Midbrain (tissue), 1 donor: Measurements from ENCODE around the gene ITPR1.

Experiments
- DNase-seq: peaks from one replicate; lab custom pipeline; 2025; lab: John Stamatoyannopoulos, UW

Gene ITPR1

GRCh38 chr3:4814305-4814903, 321.3 kb downstream of the ITPR1 start:
- no peak for DNase-seq

- DNase-seq = no peak
These were observed 321.9 kb downstream of the ITPR1 start for GRCh38 chr3:4814904-4815574.

- no peak for DNase-seq
These were observed 323.2 kb downstream of the ITPR1 start for GRCh38 chr3:4816306-4816705.

- no peak for DNase-seq
These were observed 323.6 kb downstream of the ITPR1 start for GRCh38 chr3:4816718-4817117.

DNA sequence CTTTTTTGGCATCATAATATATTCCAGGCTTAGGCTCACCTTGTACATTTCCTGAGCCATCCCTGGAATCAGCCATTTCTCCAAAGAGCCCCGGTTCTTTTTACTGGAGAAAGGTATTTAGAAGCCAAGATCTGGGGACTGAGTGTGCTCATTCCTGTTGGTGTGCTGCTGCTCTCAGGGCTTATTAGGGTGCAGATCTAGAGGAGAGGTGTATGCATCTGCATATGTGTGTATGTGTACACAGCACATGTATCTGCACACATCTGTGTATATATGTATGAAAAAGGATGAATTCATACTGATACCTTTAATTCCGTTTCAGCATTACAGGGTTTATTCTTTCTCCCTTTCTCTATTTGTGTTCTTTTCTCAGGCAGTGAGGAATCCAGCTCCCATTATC, 324.0 kb downstream of the ITPR1 start:
- no peak for DNase-seq

DNA sequence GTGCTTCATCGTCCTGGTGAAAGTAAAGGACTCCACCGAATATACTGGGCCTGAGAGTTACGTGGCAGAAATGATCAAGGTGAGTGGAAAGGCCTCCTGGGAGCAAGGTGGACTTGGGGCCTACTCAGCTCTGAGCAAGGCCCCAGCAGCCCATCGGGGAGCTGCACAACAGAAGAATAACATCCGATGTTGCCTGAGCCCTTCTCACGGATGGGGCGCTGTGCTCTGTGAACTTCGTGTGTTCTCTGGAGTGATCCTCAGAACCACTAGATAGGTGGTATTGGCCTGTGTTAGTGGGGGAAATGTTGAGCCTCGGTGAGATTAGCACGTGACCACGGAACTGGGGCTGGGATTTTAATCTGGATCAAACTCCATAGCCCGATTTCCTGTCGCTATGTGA, 325.0 kb downstream of the ITPR1 start:
- no peak for DNase-seq

DNA sequence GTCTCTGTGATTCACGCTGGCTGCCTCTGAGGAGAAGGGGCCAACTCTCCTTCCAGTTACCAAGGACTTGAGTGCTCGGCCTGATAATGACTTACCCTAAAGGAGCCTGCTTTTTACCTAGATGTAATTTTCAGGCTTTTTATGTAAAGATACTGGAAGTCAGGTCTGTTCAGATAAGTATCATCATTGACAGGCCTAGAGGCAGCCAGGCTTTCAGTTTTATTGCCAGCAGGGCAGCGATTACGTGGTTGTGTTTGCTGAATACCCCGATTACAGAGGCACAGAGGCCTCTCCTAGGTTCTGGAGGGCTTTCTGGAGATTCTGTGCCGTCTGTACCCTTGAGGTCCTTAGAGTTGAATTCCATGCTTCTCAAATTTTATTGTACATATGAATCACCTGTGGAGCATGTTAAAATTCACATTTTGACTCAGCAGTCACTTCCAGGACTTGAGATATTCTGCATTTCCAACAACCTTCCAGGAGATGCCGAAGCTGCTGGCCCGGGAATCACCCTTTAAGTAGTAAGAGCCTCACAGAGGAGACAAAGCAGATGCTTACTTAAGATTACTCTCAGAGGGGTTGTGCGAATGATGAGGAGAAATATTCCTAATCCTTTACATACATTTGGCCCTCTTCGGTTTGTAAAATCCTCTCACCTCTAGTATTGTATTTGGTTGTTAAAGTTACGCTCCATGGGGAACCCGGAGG, 326.0 kb downstream of the ITPR1 start:
- no peak for DNase-seq

GRCh38 chr3:4819746-4820145, 326.6 kb downstream of the ITPR1 start:
- DNase-seq = no peak

GRCh38 chr3:4820296-4821121, 327.4 kb downstream of the ITPR1 start:
- no peak for DNase-seq

DNA sequence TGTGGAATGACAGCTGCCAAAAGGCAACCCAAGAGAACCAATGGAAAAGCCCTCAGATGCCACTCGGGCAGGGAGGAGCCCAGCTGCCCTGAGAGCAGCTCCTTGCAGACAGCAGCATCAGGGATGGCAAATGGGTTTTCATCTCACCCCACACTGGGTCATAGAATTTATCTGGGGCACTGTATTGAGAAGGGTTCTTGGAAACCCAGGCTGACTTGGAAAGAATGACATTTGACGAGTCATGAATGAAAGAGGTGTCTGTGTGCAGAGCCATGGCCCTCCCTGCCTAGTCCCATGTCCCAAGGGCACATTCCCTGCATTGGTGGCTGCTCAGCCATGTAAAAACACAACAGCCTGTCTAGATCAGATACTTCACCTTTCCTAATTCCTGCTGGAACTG, 328.2 kb downstream of the ITPR1 start:
- no peak for DNase-seq

DNA sequence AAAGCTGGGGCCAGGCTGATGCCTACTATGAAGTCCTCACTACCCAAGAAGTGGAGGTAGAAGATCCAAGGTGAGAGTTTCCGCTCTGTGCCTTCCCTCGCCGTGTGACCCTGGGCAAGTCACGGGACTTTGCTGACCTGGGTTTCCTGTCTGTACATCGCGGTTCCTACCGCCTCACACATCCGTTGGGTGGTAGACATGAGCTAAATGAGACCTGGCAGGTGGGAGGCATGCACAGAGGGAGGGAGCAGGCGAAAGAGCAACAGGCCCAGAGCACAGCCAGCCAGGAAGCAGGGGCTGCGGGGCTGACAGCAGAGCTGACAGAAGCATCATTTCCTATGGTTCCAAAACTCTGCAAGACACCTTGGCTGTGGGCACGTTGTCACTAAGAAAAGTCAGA, 328.8 kb downstream of the ITPR1 start:
- no peak for DNase-seq

GRCh38 chr3:4822568-4822967, 329.4 kb downstream of the ITPR1 start:
- DNase-seq = no peak

DNA sequence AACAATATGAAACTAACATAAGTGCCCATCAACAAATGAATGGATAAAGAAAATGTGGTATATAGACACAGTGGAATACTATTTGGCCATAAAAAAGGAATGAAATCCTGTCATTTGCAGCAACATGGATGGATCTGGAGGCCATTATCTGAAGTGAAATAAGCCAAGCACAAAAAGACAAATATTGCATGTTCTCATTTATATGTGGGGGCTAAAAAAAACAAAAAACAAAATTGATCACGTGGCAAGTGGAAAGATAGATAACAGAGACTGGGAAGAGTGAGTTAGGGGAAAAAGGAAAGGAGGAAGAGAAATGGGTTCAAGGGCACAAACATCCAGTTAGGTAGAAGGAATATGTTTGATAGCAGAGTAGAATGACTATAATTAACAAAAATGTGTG, 330.2 kb downstream of the ITPR1 start:
- DNase-seq = no peak

- DNase-seq = no peak
These were observed 331.1 kb downstream of the ITPR1 start for GRCh38 chr3:4823986-4824925.

GRCh38 chr3:4824926-4825325, 331.8 kb downstream of the ITPR1 start:
- DNase-seq = no peak

GRCh38 chr3:4825436-4826236, 332.5 kb downstream of the ITPR1 start:
- no peak for DNase-seq

DNA sequence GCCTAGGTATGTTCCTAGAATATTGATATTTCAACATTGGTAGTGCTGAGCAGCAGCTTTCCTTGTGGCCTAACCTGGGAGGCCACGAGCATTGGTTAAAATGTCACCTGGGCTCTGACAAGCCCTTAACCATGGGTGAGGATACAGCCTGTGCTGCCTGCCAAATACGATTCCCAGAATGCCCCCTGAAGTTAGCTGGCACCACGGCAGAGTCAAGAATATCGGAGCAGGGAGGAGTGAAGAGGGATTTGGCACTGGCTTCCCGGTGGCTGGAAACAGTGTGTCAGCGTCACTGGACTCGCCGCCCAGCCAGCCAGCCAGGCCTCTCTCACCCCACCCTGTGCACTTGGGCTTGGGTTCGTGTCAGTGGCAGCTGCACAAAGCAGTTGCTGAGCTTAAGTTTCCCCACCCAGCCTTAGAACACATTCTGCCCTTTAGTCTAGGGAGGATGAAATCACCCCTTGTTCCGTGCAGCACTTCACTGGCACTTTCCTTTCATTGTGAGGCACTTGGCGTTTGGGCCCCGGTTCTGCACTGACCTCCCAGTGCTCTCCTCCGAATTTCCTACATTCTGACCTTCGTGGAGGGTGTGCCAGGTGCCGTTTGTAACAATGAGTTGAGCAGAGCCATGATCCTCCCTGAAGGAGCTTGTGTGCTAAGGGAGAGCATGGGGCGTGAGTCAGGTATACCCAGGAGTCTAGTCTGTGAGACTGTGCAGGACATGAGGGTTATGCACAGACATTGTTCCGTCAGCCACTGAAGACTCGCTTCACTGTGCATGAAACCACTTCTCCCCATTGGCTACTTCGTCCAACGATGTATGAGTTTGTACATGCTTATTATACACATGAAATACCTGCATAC, 333.3 kb downstream of the ITPR1 start:
- peak; percentile 50 for DNase-seq

DNA sequence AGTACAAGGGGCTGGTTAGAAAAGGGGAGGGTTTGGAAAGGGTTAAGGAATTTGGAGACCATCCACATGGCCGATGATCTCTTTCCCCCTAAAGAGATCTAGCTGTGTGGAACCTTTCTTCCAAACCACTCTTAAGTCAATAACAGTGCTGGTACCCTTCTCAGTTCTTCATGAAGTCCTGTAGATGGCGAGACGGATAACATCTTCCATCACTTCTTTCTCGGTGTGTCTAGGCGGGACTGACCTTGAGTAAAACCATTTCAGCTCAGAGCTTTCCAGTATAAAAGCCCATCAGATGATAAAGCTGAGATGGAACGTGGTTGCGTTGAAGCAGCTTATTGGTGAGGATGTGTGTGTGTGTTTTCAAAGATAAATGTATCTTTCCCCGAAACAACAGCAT, 334.6 kb downstream of the ITPR1 start:
- no peak for DNase-seq

- peak; percentile 10 for DNase-seq
These were observed 335.3 kb downstream of the ITPR1 start for GRCh38 chr3:4828279-4829030.
